Fibroblast of lung (primary cell): ENCODE results near the gene CA14. TPM values are rescaled to one million over a fixed set of nuclear protein-coding genes. Genes with fewer than 3 reads are reported as not detected.
"Not testable (repeated sequence)": the region's sequence is repeated elsewhere in the genome, so short reads cannot be mapped to it uniquely, and the experiment has no call there.

Experiments
- DNase-seq, 2 donors: peaks; one replicate each; pipeline versions ENCODE4 v3.0.0 to v3.0.0-alpha.2; 2010; ENCODE audit warnings: low read depth in 2 of 2
- H2AFZ ChIP-seq: 2 replicates; pipeline ENCODE4 v1.5.1; 2012; ENCODE audit warnings: low read length, control low read depth, inconsistent platforms
- H3K27ac ChIP-seq: 2 replicates; pipeline ENCODE4 v1.5.1; 2011; ENCODE audit warnings: low read length, control low read depth; ENCODE audit not compliant: insufficient read depth
- H3K27me3 ChIP-seq: 2 replicates; pipeline ENCODE4 v1.5.1; 2011; ENCODE audit warnings: mild to moderate bottlenecking, low read length; ENCODE audit not compliant: control insufficient read depth, insufficient read depth
- H3K36me3 ChIP-seq: 2 replicates; pipeline ENCODE4 v1.5.1; 2011; ENCODE audit warnings: low read length; ENCODE audit not compliant: control insufficient read depth, insufficient read depth
- H3K4me1 ChIP-seq: 2 replicates; pipeline ENCODE4 v1.5.1; 2011; ENCODE audit warnings: low read length; ENCODE audit not compliant: control insufficient read depth, insufficient read depth; ENCODE audit errors: extremely low read depth
- H3K4me2 ChIP-seq: 2 replicates; pipeline ENCODE4 v1.5.1; 2011; ENCODE audit warnings: low read length, control low read depth; ENCODE audit not compliant: insufficient read depth; ENCODE audit errors: extremely low read depth
- H3K4me3 ChIP-seq, 4 experiments: fragments of 200-600 bp in 1 of 4; sonication (generic) in 1 of 4; replicated peaks in 1 of 4; 2 replicates each; pipeline ENCODE4 v1.5.1; 2011 to 2016; ENCODE audit warnings: low read length in 4 of 4, low read depth in 3 of 4, mild to moderate bottlenecking in 3 of 4, control low read depth in 2 of 4, inconsistent platforms in 1 of 4, mixed read lengths in 1 of 4; ENCODE audit not compliant: insufficient read depth in 1 of 4; ENCODE audit errors: control extremely low read depth in 1 of 4
- H3K79me2 ChIP-seq: 2 replicates; pipeline ENCODE4 v1.5.1; 2012; ENCODE audit warnings: mild to moderate bottlenecking, low read length, inconsistent platforms; ENCODE audit not compliant: control insufficient read depth, insufficient read depth
- H3K9ac ChIP-seq: 2 replicates; pipeline ENCODE4 v1.5.1; 2011; ENCODE audit warnings: mild to moderate bottlenecking, low read length, control low read depth; ENCODE audit not compliant: insufficient read depth
- H3K9me3 ChIP-seq: 2 replicates; pipeline ENCODE4 v1.5.1; 2012; ENCODE audit warnings: low read depth, low read length; ENCODE audit not compliant: control insufficient read depth, insufficient read depth
- H4K20me1 ChIP-seq: 2 replicates; pipeline ENCODE4 v1.5.1; 2011; ENCODE audit warnings: low read length; ENCODE audit not compliant: control insufficient read depth, insufficient read depth; ENCODE audit errors: extremely low read depth
- CTCF ChIP-seq, 2 donors: IDR thresholded peaks in 1 of 2; conservative IDR thresholded peaks in 1 of 2; 1 replicate in 1 of 2; 2 replicates in 1 of 2; pipeline ENCODE4 v1.5.1; 2011 to 2012; ENCODE audit warnings: low read length in 2 of 2, control low read depth in 1 of 2, inconsistent platforms in 1 of 2, low read depth in 1 of 2, mild to moderate bottlenecking in 1 of 2
- EZH2 ChIP-seq: IDR thresholded peaks from 2 replicates; pipeline ENCODE4 v1.5.1; 2012; ENCODE audit warnings: low read length, control low read depth, mild to moderate bottlenecking; ENCODE audit errors: missing control alignments
- polyA plus RNA-seq, 2 donors: library from polyadenylated mRNA; depleted of rRNA in 1 of 2; stranded (reverse) in 1 of 2; unstranded in 1 of 2; fragments of >200 nt; gene quantifications; 2 replicates each; pipeline ENCODE4 v1.2.1, GENCODE V29; 2011 to 2012; ENCODE audit warnings: missing spikeins in 1 of 2
- total RNA-seq: library from RNA; depleted of rRNA; stranded (reverse); fragments of >200 nt; gene quantifications from 2 replicates; pipeline ENCODE4 v1.2.1, GENCODE V29; 2014

CA14 gene
- total and polyA plus RNA-seq, 2 donors (not counting 1 experiment from before 2014, with no cell fraction given) = 0.08 TPM; not detected in 1

- H3K27me3 ChIP-seq = no peaks in the 10 kb centered on the region
- DNase-seq = peak in 1 of 2 donors; percentile 12
- H4K20me1 ChIP-seq = no peaks in the 10 kb centered on the region
- H3K4me1 ChIP-seq = peaks cover 2% of the 10 kb centered on the region
- peak overlapping the region; percentile 91 for H3K4me2 ChIP-seq
- TF ChIP-seq EZH2 (no peak), CTCF (conservative IDR thresholded peaks at IDR 0.05 in 1 of 2, IDR thresholded peaks at IDR 0.05 in 1 of 2; ENCODE audit: low read depth in 1 of 2, low read length in 2 of 2) (no peak)
- H3K4me3 ChIP-seq = peak overlapping the region; percentile 67 to 99 (median 90)
- no peaks in the 10 kb centered on the region for H3K9me3 ChIP-seq
- peak overlapping the region; percentile 87 for H3K9ac ChIP-seq
- H3K27ac ChIP-seq = peak overlapping the region; percentile 94
- H3K79me2 ChIP-seq = peaks cover 46% of the 10 kb centered on the region
- H2AFZ ChIP-seq = peak overlapping the region; percentile 72
- H3K36me3 ChIP-seq = no peaks in the 10 kb centered on the region
Measured at GRCh38 chr1:150235294-150235851, 22.2 kb upstream of the CA14 start.

- peak; percentile 9 to 32 for TF ChIP-seq CTCF (conservative IDR thresholded peaks at IDR 0.05 in 1 of 2, IDR thresholded peaks at IDR 0.05 in 1 of 2; ENCODE audit: low read depth in 1 of 2, low read length in 2 of 2)
- TF ChIP-seq EZH2 = no peak
- H3K79me2 ChIP-seq = peaks cover 43% of the 10 kb centered on the region
- H3K27ac ChIP-seq = peak within 1 kb of the TSS; percentile 94
- no peaks in the 10 kb centered on the region for H3K36me3 ChIP-seq
- H2AFZ ChIP-seq = peak within 1 kb of the TSS; percentile 94
- peak within 1 kb of the TSS; percentile 91 for H3K4me2 ChIP-seq
- H3K27me3 ChIP-seq = no peaks in the 10 kb centered on the region
- DNase-seq = peak; percentile 100
- H4K20me1 ChIP-seq = no peaks in the 10 kb centered on the region
- H3K4me3 ChIP-seq = peak within 1 kb of the TSS; percentile 67 to 99 (median 90)
- peak within 1 kb of the TSS; percentile 87 for H3K9ac ChIP-seq
- H3K4me1 ChIP-seq = peaks cover 2% of the 10 kb centered on the region
- H3K9me3 ChIP-seq = no peaks in the 10 kb centered on the region
Measured at GRCh38 chr1:150235852-150236613, 21.5 kb upstream of the CA14 start, which contains the start of gene ANP32E. ANP32E (minus strand) TSS chr1:150236112; CDS start chr1:150235786, 326 bp downstream.

GRCh38 chr1:150236614-150237100, 20.9 kb upstream of the CA14 start:
- H3K4me3 ChIP-seq = peak overlapping the region; percentile 57 to 88 (median 70)
- no peak for TF ChIP-seq CTCF (conservative IDR thresholded peaks at IDR 0.05 in 1 of 2, IDR thresholded peaks at IDR 0.05 in 1 of 2; ENCODE audit: low read depth in 1 of 2, low read length in 2 of 2)
- no peak for TF ChIP-seq EZH2
- H3K9me3 ChIP-seq = no peaks in the 10 kb centered on the region
- H3K27me3 ChIP-seq = no peaks in the 10 kb centered on the region
- no peak for DNase-seq
- H3K4me1 ChIP-seq = peaks cover 2% of the 10 kb centered on the region
- H3K9ac ChIP-seq = peak overlapping the region; percentile 20
- H4K20me1 ChIP-seq = no peaks in the 10 kb centered on the region
- H3K79me2 ChIP-seq = peaks cover 37% of the 10 kb centered on the region
- H3K4me2 ChIP-seq = peak overlapping the region; percentile 91
- no peaks in the 10 kb centered on the region for H3K36me3 ChIP-seq
- H2AFZ ChIP-seq = peak overlapping the region; percentile 94
- H3K27ac ChIP-seq = peak overlapping the region; percentile 94

GRCh38 chr1:150237176-150237575, 20.4 kb upstream of the CA14 start:
- H3K27ac ChIP-seq, H3K9me3 ChIP-seq, H4K20me1 ChIP-seq, H3K4me2 ChIP-seq, H2AFZ ChIP-seq, H3K4me3 ChIP-seq, H3K36me3 ChIP-seq, H3K9ac ChIP-seq, H3K27me3 ChIP-seq, H3K4me1 ChIP-seq, DNase-seq: not testable (repeated sequence)
- peaks cover 34% of the 10 kb centered on the region for H3K79me2 ChIP-seq
